ENCODE results near the gene FNDC1. TPM values are rescaled to one million over a fixed set of nuclear protein-coding genes. Genes with fewer than 3 reads are reported as not detected.

FNDC1 gene
- total and polyA plus RNA-seq, 4 donors, result 0.06 to 8.6 (median 0.31) TPM

DNA sequence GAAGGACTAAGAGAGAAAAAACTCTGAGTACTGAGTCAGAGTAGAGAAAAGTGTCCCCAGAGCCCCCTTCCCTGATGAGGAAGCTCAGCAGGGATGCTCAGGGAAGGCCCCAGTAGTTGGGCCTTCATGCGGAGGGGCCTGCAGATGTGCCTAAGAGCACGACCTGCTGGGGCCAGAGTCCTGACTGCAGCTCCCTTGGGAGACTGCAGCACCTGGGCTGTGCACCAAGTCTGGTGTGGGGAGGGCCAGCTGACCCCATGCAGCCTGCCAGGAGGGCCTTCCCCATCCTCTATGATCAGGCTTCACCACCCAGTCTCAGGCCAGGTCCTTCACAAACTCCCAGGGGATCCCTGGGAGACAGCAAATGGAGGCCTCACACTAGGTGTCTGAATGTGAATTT is 130.4 kb downstream of the FNDC1 start:
- Histone ChIP-seq H3K27ac (ENCODE audit: low read depth in 1 of 2, low read length in 1 of 2) (no peak overlapping the region), H3K9ac (ENCODE audit: insufficient read depth in 1 of 2, low read length in 2 of 2) (no peak overlapping the region), H3K36me3 (ENCODE audit: control insufficient read depth in 4 of 4, insufficient read depth in 4 of 4, low read length in 4 of 4) (no peaks in the 10 kb centered on the region), H3K4me1 (ENCODE audit: control insufficient read depth in 5 of 5, insufficient read depth in 5 of 5, low read length in 5 of 5) (no peaks in the 10 kb centered on the region), H3K4me3 (no peak overlapping the region), H3K9me3 (ENCODE audit: control insufficient read depth in 4 of 4, insufficient read depth in 3 of 4, low read length in 3 of 4) (peaks cover 0 to 4% (median 0%) of the 10 kb centered on the region in 4 donors), H3K27me3 (ENCODE audit: control insufficient read depth in 3 of 3, insufficient read depth in 3 of 3, low read length in 2 of 3) (no peaks in the 10 kb centered on the region)
- DNase-seq (no peak), ATAC-seq (ENCODE audit: insufficient read depth, low FRiP score) (no peak)
- TF ChIP-seq, protein P1, sequence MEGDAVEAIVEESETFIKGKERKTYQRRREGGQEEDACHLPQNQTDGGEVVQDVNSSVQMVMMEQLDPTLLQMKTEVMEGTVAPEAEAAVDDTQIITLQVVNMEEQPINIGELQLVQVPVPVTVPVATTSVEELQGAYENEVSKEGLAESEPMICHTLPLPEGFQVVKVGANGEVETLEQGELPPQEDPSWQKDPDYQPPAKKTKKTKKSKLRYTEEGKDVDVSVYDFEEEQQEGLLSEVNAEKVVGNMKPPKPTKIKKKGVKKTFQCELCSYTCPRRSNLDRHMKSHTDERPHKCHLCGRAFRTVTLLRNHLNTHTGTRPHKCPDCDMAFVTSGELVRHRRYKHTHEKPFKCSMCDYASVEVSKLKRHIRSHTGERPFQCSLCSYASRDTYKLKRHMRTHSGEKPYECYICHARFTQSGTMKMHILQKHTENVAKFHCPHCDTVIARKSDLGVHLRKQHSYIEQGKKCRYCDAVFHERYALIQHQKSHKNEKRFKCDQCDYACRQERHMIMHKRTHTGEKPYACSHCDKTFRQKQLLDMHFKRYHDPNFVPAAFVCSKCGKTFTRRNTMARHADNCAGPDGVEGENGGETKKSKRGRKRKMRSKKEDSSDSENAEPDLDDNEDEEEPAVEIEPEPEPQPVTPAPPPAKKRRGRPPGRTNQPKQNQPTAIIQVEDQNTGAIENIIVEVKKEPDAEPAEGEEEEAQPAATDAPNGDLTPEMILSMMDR (IDR thresholded peaks at IDR 0.05; ENCODE audit: control extremely low read depth, extremely low read depth), result no peak
- WGBS, 2 donors, result 81 to 83% methylated on average over 2 of the region's 2 CpGs

DNA sequence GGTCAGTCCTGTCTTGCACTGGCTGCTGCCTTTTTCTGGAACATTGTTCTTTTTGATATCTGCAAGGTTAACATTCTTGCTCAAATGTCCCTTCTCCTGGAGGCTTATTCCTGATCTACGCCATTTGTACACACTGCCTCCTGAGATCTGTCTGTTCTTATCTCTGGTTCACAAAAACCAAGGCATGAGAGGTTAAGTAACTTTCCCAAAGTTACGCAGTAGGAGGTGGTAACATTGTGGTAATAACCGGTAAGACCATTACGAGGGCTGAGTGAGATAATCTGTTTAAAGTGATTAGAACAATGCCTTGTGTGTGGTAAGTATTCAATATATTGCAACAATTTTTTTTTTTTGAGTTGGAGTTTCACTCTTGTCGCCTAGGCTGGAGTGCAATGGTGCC is 132.1 kb downstream of the FNDC1 start:
- WGBS, 2 donors, result 84 to 93% methylated on average over 5 of the region's 5 CpGs
- TF ChIP-seq, protein P1 (IDR thresholded peaks at IDR 0.05; ENCODE audit: control extremely low read depth, extremely low read depth), result no peak
- ATAC-seq (ENCODE audit: insufficient read depth, low FRiP score), result no peak
- H3K4me3 ChIP-seq, result no peak overlapping the region
- DNase-seq, result no peak
- H3K9me3 ChIP-seq (ENCODE audit: control insufficient read depth in 4 of 4, insufficient read depth in 3 of 4, low read length in 3 of 4), result peaks cover 0 to 4% (median 0%) of the 10 kb centered on the region in 4 donors
- no peaks in the 10 kb centered on the region for H3K4me1 ChIP-seq (ENCODE audit: control insufficient read depth in 5 of 5, insufficient read depth in 5 of 5, low read length in 5 of 5)
- H3K27me3 ChIP-seq (ENCODE audit: control insufficient read depth in 3 of 3, insufficient read depth in 3 of 3, low read length in 2 of 3), result no peaks in the 10 kb centered on the region
- no peaks in the 10 kb centered on the region for H3K36me3 ChIP-seq (ENCODE audit: control insufficient read depth in 4 of 4, insufficient read depth in 4 of 4, low read length in 4 of 4)
- H3K27ac ChIP-seq (ENCODE audit: low read depth in 1 of 2, low read length in 1 of 2), result no peak overlapping the region
- H3K9ac ChIP-seq (ENCODE audit: insufficient read depth in 1 of 2, low read length in 2 of 2), result no peak overlapping the region

DNA sequence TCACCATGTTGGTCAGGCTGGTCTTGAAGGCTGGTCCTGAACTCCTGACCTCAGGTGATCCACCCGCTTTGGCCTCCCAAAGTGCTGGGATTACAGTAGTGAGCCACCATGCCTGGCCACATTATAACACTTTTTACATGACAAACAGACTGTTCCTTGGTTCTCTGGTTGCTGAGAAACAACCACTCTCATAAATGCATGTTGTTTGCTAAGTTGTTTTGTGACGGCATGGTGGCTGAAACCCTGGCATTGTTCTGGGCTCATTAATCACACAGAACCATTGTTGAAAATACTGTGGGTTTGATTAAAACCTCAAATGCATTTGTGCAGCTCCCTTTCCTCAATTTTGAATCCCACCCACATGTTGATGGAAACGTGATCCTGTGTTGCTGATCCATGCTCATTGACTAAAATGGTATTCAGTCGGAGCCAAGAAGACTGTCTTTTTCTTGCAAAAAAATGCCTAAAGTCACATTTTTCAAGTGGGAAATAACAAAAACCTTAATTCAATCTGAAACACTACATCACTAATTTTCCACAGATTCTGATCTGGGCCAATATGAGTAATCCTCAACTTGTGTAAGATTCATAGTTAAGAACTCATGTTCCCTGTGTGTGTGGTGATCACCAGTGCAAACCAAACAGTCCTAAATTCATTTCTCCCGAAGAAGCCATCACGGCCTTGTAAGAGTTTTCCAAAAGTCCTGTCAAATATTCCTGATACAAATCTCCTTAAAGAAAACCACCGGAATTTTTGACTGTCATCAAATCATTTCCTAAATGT is 132.8 kb downstream of the FNDC1 start:
- H3K9ac ChIP-seq (ENCODE audit: insufficient read depth in 1 of 2, low read length in 2 of 2), result no peak overlapping the region
- H3K4me1 ChIP-seq (ENCODE audit: control insufficient read depth in 5 of 5, insufficient read depth in 5 of 5, low read length in 5 of 5), result no peaks in the 10 kb centered on the region
- no peaks in the 10 kb centered on the region for H3K27me3 ChIP-seq (ENCODE audit: control insufficient read depth in 3 of 3, insufficient read depth in 3 of 3, low read length in 2 of 3)
- 87 to 89% methylated on average over 7 of the region's 7 CpGs for WGBS, 2 donors
- DNase-seq (no peak), ATAC-seq (ENCODE audit: insufficient read depth, low FRiP score) (no peak)
- H3K27ac ChIP-seq (ENCODE audit: low read depth in 1 of 2, low read length in 1 of 2), result no peak overlapping the region
- peaks cover 0 to 4% (median 0%) of the 10 kb centered on the region in 4 donors for H3K9me3 ChIP-seq (ENCODE audit: control insufficient read depth in 4 of 4, insufficient read depth in 3 of 4, low read length in 3 of 4)
- no peak overlapping the region for H3K4me3 ChIP-seq
- TF ChIP-seq, protein P1 (IDR thresholded peaks at IDR 0.05; ENCODE audit: control extremely low read depth, extremely low read depth), result no peak
- H3K36me3 ChIP-seq (ENCODE audit: control insufficient read depth in 4 of 4, insufficient read depth in 4 of 4, low read length in 4 of 4), result no peaks in the 10 kb centered on the region

Data from lung (tissue), 12 donors.